OCI-LY3 (cell line): ENCODE results near the gene DOK1.

ENCODE experiments used
- EZH2phosphoT487 ChIP-seq: fragments of 200-600 bp; shearing (Covaris generic); IDR thresholded peaks from 2 replicates; pipeline ENCODE4 v1.6.1; 2018; ENCODE audit warnings: antibody characterized with exemption, mixed run types, low read depth
- TF ChIP-seq, protein P1 (sequence below): fragments of 200-600, 300-600 bp; sonication (generic); IDR thresholded peaks from 2 replicates; pipeline ENCODE4 v1.5.1; 2014; ENCODE audit warnings: antibody characterized with exemption, low read length, low read depth

DNA sequence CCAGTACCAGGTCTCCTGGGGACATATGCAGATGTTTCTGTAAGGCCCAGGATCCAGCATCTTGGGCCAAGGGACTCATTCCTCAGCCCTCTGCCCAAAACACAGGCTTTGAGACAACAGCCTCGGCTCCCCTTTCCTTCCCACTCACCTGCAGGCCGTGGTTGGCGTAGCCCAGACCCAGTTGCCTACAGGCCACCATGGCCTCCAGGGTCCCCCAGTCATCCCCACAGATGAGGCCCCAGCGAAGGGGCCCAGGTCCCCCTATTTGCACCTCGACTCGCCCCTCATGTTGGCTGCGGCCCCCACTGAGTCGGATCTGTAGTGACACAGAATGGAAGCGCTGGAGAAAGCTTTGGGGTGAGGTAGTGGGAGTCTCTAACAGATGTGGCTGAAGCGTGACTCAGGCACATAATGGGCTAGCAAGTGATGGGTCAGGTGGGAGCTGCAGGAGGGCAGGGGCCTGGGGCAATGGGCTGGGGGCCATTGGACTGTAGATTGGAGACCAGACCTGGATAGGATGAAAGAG is 19.0 kb upstream of the DOK1 start:
- TF ChIP-seq, protein P1, sequence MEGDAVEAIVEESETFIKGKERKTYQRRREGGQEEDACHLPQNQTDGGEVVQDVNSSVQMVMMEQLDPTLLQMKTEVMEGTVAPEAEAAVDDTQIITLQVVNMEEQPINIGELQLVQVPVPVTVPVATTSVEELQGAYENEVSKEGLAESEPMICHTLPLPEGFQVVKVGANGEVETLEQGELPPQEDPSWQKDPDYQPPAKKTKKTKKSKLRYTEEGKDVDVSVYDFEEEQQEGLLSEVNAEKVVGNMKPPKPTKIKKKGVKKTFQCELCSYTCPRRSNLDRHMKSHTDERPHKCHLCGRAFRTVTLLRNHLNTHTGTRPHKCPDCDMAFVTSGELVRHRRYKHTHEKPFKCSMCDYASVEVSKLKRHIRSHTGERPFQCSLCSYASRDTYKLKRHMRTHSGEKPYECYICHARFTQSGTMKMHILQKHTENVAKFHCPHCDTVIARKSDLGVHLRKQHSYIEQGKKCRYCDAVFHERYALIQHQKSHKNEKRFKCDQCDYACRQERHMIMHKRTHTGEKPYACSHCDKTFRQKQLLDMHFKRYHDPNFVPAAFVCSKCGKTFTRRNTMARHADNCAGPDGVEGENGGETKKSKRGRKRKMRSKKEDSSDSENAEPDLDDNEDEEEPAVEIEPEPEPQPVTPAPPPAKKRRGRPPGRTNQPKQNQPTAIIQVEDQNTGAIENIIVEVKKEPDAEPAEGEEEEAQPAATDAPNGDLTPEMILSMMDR: no peak
- no peak for TF ChIP-seq EZH2phosphoT487
